HG03460 (cell line): ENCODE measurements around the gene HOMER2.
"Not testable (repeated sequence)": the region's sequence is repeated elsewhere in the genome, so short reads cannot be mapped to it uniquely, and the experiment has no call there.

ENCODE experiments used
- ATAC-seq: cut with Tn5 transposase; IDR thresholded peaks from one replicate; pipeline ENCODE4 v1.9.1; 2021; ENCODE audit not compliant: unreplicated experiment

The HOMER2 gene

GRCh38 chr15:82952158-82953081, at the start of gene HOMER2:
Gene HOMER2, minus strand, starts transcription at chr15:82952720. Its CDS starts 185 bp downstream, at chr15:82952535.
- no peak for ATAC-seq

- ATAC-seq = not testable (repeated sequence)
Observed at GRCh38 chr15:83000672-83001031, 48.1 kb upstream of the HOMER2 start.

GRCh38 chr15:82999905-83000671, 47.6 kb upstream of the HOMER2 start:
- ATAC-seq = peak; percentile 81

- ATAC-seq = no peak
Observed at GRCh38 chr15:82999426-82999825, 46.9 kb upstream of the HOMER2 start.

- no peak for ATAC-seq
Observed at GRCh38 chr15:82995938-82996337, 43.4 kb upstream of the HOMER2 start.

- no peak for ATAC-seq
Observed at GRCh38 chr15:82995076-82995475, 42.6 kb upstream of the HOMER2 start.

GRCh38 chr15:82993144-82993543, 40.6 kb upstream of the HOMER2 start:
- no peak for ATAC-seq

GRCh38 chr15:82992436-82992998, 40.0 kb upstream of the HOMER2 start:
- ATAC-seq = no peak

GRCh38 chr15:82986442-82986780, 33.9 kb upstream of the HOMER2 start:
- peak; percentile 24 for ATAC-seq

- peak; percentile 96 for ATAC-seq
Observed at GRCh38 chr15:82985688-82986441, 33.3 kb upstream of the HOMER2 start, which contains the start of gene RAMAC. Gene RAMAC, plus strand, starts transcription at chr15:82986210. Its CDS starts 2,809 bp downstream, at chr15:82989019.

- ATAC-seq = no peak
Observed at GRCh38 chr15:82980981-82981380, 28.5 kb upstream of the HOMER2 start.

- ATAC-seq = no peak
Observed at GRCh38 chr15:82979726-82980125, 27.2 kb upstream of the HOMER2 start.

- ATAC-seq = no peak
Observed at GRCh38 chr15:82978438-82978837, 25.9 kb upstream of the HOMER2 start.

- no peak for ATAC-seq
Observed at GRCh38 chr15:82977076-82977475, 24.6 kb upstream of the HOMER2 start.

GRCh38 chr15:82972990-82973389, 20.5 kb upstream of the HOMER2 start:
- ATAC-seq = no peak

- ATAC-seq = no peak
Observed at GRCh38 chr15:82971218-82971984, 18.9 kb upstream of the HOMER2 start.

GRCh38 chr15:82970696-82971095, 18.2 kb upstream of the HOMER2 start:
- no peak for ATAC-seq

GRCh38 chr15:82970078-82970686, 17.7 kb upstream of the HOMER2 start:
- ATAC-seq = no peak

GRCh38 chr15:82969353-82969752, 16.8 kb upstream of the HOMER2 start:
- ATAC-seq = no peak

- no peak for ATAC-seq
Observed at GRCh38 chr15:82968066-82968465, 15.5 kb upstream of the HOMER2 start.
